ENCODE measurements around the gene TMEM200A.

GRCh38 chr6:130368576-130368975 is 2.8 kb downstream of the TMEM200A start:
- TF ChIP-seq, protein P1, sequence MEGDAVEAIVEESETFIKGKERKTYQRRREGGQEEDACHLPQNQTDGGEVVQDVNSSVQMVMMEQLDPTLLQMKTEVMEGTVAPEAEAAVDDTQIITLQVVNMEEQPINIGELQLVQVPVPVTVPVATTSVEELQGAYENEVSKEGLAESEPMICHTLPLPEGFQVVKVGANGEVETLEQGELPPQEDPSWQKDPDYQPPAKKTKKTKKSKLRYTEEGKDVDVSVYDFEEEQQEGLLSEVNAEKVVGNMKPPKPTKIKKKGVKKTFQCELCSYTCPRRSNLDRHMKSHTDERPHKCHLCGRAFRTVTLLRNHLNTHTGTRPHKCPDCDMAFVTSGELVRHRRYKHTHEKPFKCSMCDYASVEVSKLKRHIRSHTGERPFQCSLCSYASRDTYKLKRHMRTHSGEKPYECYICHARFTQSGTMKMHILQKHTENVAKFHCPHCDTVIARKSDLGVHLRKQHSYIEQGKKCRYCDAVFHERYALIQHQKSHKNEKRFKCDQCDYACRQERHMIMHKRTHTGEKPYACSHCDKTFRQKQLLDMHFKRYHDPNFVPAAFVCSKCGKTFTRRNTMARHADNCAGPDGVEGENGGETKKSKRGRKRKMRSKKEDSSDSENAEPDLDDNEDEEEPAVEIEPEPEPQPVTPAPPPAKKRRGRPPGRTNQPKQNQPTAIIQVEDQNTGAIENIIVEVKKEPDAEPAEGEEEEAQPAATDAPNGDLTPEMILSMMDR (IDR thresholded peaks at IDR 0.05; ENCODE audit: insufficient read depth, low read length, poor library complexity, severe bottlenecking), result no peak
- TF ChIP-seq EZH2phosphoT487 (conservative IDR thresholded peaks at IDR 0.05; ENCODE audit: low read length), result no peak
